Endothelial cell (in vitro differentiated cells): ENCODE data around the gene INPP5J. TPM values are rescaled to one million over a fixed set of nuclear protein-coding genes. Genes with fewer than 3 reads are reported as not detected.

Source experiments
- DNase-seq: peaks from one replicate; pipeline ENCODE4 v3.0.0; 2021; ENCODE audit warnings: low spot score
- H3K27ac Mint-ChIP-seq: one replicate; pipeline ENCODE4 v1.8.0; 2021; ENCODE audit warnings: mixed read lengths, inconsistent platforms; ENCODE audit not compliant: unreplicated experiment
- H3K27me3 Mint-ChIP-seq: one replicate; pipeline ENCODE4 v1.8.0; 2021; ENCODE audit warnings: mild to moderate bottlenecking, moderate library complexity, mixed read lengths, inconsistent platforms; ENCODE audit not compliant: unreplicated experiment
- H3K36me3 Mint-ChIP-seq: one replicate; pipeline ENCODE4 v1.8.0; 2021; ENCODE audit warnings: mild to moderate bottlenecking, low read depth, mixed read lengths, inconsistent platforms; ENCODE audit not compliant: unreplicated experiment
- H3K4me1 Mint-ChIP-seq: one replicate; pipeline ENCODE4 v1.8.0; 2021; ENCODE audit warnings: mild to moderate bottlenecking, mixed read lengths, inconsistent platforms; ENCODE audit not compliant: unreplicated experiment
- H3K4me3 Mint-ChIP-seq: one replicate; pipeline ENCODE4 v1.8.0; 2021; ENCODE audit warnings: mild to moderate bottlenecking, mixed read lengths, inconsistent platforms; ENCODE audit not compliant: unreplicated experiment
- H3K9me3 Mint-ChIP-seq: one replicate; pipeline ENCODE4 v1.8.0; 2021; ENCODE audit warnings: mixed read lengths, inconsistent platforms; ENCODE audit not compliant: unreplicated experiment
- total RNA-seq: library from RNA; stranded (reverse); fragmentation: NEBNext Ultra II Directional; extraction: Animal tissue kit (Norgen Biotek cat#: 25700); gene quantifications from one replicate; pipeline ENCODE4 v1.2.1, GENCODE V29; 2021; ENCODE audit not compliant: unreplicated experiment
- TF ChIP-seq, protein P1 (sequence below): fragments of 200-600 bp; sonication (generic); IDR thresholded peaks from one replicate; pipeline ENCODE4 v1.5.0; 2021; ENCODE audit warnings: antibody characterized with exemption; ENCODE audit not compliant: unreplicated experiment

INPP5J gene
- total RNA-seq, 1 donor from 2014 or later: 2.8 TPM

DNA sequence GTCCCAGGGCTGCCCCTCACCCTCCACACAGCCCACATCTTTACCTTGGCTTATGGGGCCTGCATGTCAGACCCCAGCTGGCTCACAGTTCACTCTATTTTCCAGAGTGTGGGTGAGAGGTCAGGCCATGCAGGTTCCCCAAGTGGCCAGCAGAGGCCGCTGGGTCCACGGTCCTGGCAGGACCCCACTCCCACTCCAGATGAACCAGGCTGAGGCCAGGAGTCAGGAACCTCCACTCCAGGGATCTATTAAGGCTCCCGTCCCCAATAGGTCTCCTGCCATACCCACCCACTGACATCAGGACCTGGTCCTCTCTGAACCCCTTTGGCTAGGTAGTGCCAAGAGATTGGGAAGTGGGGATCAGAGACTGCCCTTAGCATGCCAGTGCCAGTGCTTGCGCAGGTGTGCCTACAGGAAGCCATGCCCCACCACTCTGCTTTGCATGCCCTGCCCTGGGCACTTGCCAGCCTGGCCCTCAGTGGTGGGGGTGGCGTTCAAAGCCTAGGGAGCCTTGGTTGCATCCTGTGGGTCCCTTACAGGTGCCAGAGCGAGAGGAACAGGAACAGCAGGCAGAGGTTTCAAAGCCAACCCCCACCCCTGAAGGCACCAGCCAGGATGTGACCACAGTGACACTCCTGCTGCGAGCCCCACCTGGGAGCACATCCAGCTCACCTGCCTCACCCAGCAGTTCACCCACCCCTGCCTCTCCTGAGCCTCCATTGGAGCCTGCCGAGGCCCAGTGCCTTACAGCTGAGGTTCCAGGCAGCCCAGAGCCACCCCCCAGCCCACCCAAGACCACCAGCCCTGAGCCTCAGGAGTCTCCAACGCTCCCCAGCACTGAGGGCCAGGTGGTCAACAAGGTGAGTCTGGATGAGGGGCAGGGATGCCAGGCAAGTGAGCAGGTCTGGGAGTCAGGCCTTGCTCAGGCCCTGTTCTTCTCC, 33.3 kb upstream of the INPP5J start:
- Mint-ChIP-seq H3K27ac (peak overlapping the region; percentile 41), H3K4me3 (peak overlapping the region; percentile 38), H3K4me1 (peaks cover 20% of the 10 kb centered on the region), H3K9me3 (no peaks in the 10 kb centered on the region), H3K27me3 (peaks cover 6% of the 10 kb centered on the region), H3K36me3 (peaks cover 28% of the 10 kb centered on the region)
- peak; percentile 51 for DNase-seq
- TF ChIP-seq, protein P1, sequence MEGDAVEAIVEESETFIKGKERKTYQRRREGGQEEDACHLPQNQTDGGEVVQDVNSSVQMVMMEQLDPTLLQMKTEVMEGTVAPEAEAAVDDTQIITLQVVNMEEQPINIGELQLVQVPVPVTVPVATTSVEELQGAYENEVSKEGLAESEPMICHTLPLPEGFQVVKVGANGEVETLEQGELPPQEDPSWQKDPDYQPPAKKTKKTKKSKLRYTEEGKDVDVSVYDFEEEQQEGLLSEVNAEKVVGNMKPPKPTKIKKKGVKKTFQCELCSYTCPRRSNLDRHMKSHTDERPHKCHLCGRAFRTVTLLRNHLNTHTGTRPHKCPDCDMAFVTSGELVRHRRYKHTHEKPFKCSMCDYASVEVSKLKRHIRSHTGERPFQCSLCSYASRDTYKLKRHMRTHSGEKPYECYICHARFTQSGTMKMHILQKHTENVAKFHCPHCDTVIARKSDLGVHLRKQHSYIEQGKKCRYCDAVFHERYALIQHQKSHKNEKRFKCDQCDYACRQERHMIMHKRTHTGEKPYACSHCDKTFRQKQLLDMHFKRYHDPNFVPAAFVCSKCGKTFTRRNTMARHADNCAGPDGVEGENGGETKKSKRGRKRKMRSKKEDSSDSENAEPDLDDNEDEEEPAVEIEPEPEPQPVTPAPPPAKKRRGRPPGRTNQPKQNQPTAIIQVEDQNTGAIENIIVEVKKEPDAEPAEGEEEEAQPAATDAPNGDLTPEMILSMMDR: peak; percentile 69

DNA sequence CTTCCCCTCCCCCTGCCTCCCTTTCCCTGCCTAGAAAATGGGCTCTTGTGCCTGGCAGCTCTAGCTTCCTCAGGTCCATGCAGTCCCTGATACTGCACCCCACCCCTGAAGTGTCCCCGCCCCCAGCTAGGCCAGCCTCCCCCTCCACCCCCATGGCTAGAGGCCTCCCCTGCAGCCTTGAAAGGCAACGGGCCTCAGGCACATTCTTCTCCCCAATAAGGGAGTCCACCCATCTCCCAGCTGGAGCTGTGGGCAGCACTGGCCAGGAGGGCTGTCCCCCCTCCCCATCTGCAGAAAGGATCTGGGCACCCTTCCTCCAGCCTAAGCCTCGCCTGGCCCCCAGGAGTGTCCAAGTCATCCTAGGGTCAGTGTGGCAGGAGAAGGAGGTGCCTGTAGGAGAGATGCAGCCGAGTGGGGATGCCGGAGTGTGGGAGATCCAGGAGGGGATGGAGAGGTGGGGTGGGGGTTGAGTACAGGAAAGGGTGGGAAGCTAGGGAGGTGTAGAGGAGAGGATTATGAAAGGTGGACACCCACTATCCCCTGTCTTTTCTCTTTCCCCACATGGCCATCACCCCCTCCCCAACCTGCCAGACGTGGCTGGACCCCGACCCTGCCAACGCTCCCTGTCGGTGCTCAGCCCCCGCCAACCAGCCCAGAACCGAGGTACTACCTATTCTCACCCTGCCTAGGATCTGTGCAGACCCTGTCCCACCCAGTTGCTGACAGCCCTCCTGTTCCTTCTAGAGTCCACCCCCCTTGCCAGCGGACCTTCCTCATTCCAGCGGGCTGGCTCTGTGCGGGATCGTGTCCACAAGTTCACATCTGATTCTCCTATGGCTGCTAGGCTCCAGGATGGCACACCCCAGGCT, 32.3 kb upstream of the INPP5J start:
- H3K27ac Mint-ChIP-seq: peak overlapping the region; percentile 24
- peak overlapping the region; percentile 31 for H3K4me3 Mint-ChIP-seq
- TF ChIP-seq, protein P1: no peak

DNA sequence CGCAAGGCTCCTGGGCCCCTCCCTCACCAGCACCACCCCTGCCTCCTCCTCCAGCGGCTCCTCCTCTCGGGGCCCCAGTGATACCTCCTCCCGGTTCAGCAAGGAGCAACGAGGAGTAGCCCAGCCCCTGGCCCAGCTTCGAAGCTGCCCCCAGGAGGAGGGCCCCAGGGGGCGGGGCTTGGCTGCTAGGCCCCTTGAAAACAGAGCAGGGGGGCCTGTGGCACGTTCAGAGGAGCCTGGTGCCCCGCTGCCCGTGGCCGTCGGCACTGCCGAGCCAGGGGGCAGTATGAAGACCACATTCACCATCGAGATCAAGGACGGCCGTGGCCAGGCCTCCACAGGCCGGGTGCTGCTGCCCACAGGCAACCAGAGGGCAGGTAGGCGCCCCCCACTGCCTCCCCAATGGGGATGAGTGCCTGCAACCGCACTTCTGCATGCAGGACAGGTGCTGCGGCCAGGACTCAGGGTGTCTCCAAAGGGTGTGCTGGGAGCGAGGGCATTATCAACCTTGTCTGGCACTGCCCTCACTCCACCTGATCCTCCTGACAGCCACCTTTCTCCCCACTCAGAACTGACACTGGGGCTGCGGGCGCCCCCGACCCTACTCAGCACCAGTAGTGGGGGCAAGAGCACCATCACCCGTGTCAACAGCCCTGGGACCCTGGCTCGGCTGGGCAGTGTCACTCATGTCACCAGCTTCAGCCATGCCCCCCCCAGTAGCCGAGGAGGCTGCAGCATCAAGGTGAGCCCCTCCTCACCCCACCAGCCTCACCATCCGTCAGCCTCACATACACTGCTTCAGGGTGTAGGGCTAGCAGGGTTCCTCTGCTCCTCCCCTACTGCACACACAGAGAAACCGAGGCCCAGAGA, 31.4 kb upstream of the INPP5J start:
- H3K27me3 Mint-ChIP-seq: peaks cover 9% of the 10 kb centered on the region
- H3K9me3 Mint-ChIP-seq: no peaks in the 10 kb centered on the region
- TF ChIP-seq, protein P1: no peak
- no peak overlapping the region for H3K4me3 Mint-ChIP-seq
- no peak overlapping the region for H3K27ac Mint-ChIP-seq
- peaks cover 44% of the 10 kb centered on the region for H3K36me3 Mint-ChIP-seq
- H3K4me1 Mint-ChIP-seq: peaks cover 26% of the 10 kb centered on the region
- DNase-seq: no peak

More for the DNA sequence above, 32.3 kb upstream of the INPP5J start:
- Mint-ChIP-seq H3K9me3 (no peaks in the 10 kb centered on the region), H3K27me3 (peaks cover 5% of the 10 kb centered on the region), H3K36me3 (peaks cover 37% of the 10 kb centered on the region), H3K4me1 (peaks cover 21% of the 10 kb centered on the region)
- no peak for DNase-seq

DNA sequence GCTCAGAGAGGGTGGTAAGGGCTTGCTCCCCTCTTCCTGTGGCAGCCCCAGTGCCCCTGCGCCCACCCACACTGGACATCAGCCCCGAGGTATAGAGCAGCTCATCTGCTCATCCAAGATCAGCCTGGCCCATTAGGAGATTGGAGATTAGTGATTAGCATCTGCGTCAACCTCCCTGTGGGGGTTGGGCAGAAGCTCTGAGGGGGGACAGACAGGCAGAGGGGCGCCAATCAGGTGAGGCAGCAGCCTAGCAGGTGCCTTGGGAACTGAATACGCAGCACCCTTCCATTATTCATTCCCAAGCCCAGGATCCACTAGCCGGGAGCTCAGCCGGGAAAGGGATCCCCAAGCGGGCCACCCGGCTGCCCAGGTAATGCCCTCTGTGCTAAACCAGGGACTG, 30.6 kb upstream of the INPP5J start:
- peak overlapping the region; percentile 60 for H3K4me3 Mint-ChIP-seq
- H3K36me3 Mint-ChIP-seq: peaks cover 48% of the 10 kb centered on the region
- peak overlapping the region; percentile 30 for H3K27ac Mint-ChIP-seq
- no peaks in the 10 kb centered on the region for H3K9me3 Mint-ChIP-seq
- H3K27me3 Mint-ChIP-seq: peaks cover 10% of the 10 kb centered on the region
- no peak for DNase-seq
- peaks cover 23% of the 10 kb centered on the region for H3K4me1 Mint-ChIP-seq
- TF ChIP-seq, protein P1: no peak
